LNCAP (cell line): Measurements from ENCODE around the gene SYCP2.

ENCODE experiments used
- CTCF ChIP-seq: fragments of 450-650 bp; IDR thresholded peaks from 2 replicates; pipeline ENCODE4 v1.5.1; 2017; ENCODE audit warnings: mild to moderate bottlenecking

Gene SYCP2

GRCh38 chr20:59814840-59815340 is 118.5 kb downstream of the SYCP2 start:
- no peak for TF ChIP-seq CTCF

DNA sequence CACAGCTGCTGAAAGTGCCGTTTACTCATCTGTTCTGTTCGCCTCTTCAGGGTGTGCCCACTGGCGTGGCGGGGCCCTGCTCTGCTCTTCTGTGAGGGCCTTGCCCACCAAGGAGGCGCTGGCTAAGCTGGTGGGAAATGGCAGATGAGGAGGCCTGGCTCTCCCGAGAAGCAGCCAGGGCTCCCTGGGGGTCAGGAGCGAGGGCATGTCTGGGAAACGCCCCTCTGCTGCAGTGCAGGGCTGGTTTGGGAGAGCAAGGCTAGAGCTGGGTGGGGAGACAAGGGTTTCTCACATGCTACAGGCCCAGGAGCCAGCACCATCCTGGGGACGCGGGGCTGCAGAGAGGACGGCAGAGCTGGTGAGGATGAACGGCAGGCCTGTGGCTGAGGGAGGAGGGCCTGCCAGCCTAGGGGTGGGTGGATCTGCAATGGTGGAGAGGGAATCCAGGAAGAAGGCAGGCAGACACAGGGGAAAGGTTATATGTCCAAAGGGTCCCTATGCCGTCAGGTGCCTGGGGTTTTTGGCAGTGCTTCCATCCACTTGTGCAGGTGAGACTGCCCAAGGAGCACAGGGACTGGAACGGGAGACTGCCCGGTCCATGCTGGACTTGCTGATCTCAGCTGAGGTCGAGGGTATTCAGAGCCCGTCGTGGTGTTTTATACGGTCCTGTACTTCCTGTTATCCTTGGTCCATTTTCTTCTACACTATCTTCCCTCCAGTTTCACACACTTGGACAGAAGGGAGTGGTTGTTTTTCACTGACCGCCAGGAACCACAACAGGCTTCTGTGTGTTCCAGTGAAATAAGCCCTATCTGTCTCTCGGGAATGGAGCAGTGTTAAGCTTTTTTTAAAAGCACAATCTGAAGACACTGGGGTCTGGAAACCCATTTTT is 119.2 kb downstream of the SYCP2 start:
- TF ChIP-seq CTCF: no peak
